Muscle layer of duodenum (tissue), 2 donors: ENCODE results near the gene SLC34A1.
"Not testable (repeated sequence)": the region's sequence is repeated elsewhere in the genome, so short reads cannot be mapped to it uniquely, and the experiment has no call there.

Experiments used
- H3K27ac ChIP-seq: one replicate; pipeline ENCODE4 v1.7.0; 2013; ENCODE audit warnings: mild to moderate bottlenecking, low read length
- H3K27me3 ChIP-seq: one replicate; pipeline ENCODE4 v1.7.0; 2013; ENCODE audit warnings: low read depth, mild to moderate bottlenecking, control low read depth, low read length
- H3K36me3 ChIP-seq, 2 donors: one replicate each; pipeline ENCODE4 v1.7.0; 2013; ENCODE audit warnings: low read length in 2 of 2, control low read depth in 1 of 2, mild to moderate bottlenecking in 1 of 2; ENCODE audit not compliant: insufficient read depth in 2 of 2, control insufficient read depth in 1 of 2
- H3K4me1 ChIP-seq, 2 donors: one replicate each; pipeline ENCODE4 v1.7.0; 2013; ENCODE audit warnings: low read length in 2 of 2, mild to moderate bottlenecking in 2 of 2, control low read depth in 1 of 2, moderate library complexity in 1 of 2; ENCODE audit not compliant: insufficient read depth in 2 of 2, control insufficient read depth in 1 of 2
- H3K4me3 ChIP-seq, 2 donors: one replicate each; pipeline ENCODE4 v1.7.0; 2013; ENCODE audit warnings: low read length in 2 of 2, low read depth in 1 of 2, mild to moderate bottlenecking in 1 of 2
- H3K9me3 ChIP-seq, 2 donors: one replicate each; pipeline ENCODE4 v1.7.0; 2013; ENCODE audit warnings: low read length in 2 of 2, control low read depth in 1 of 2, mild to moderate bottlenecking in 1 of 2; ENCODE audit not compliant: control insufficient read depth in 1 of 2
- donor health status: healthy.

SLC34A1 gene

GRCh38 chr5:177384134-177384533 is at the start of gene SLC34A1:
Gene SLC34A1, plus strand, starts transcription at chr5:177384434. Its CDS starts 1,308 bp downstream, at chr5:177385742.
- Histone ChIP-seq H3K4me3 (no peak within 1 kb of the TSS), H3K36me3 (no peaks in the 10 kb centered on the region), H3K27ac (no peak within 1 kb of the TSS), H3K4me1 (peaks cover 0 to 6% of the 10 kb centered on the region in 2 donors), H3K9me3 (no peaks in the 10 kb centered on the region), H3K27me3 (no peaks in the 10 kb centered on the region)

- Histone ChIP-seq H3K4me1 (no peaks in the 10 kb centered on the region), H3K9me3 (no peaks in the 10 kb centered on the region), H3K27ac (no peak overlapping the region), H3K27me3 (no peaks in the 10 kb centered on the region), H3K4me3 (no peak overlapping the region), H3K36me3 (peaks cover 48 to 91% of the 10 kb centered on the region in 2 donors)
Observed at GRCh38 chr5:177334781-177335700, 49.2 kb upstream of the SLC34A1 start.

- no peaks in the 10 kb centered on the region for H3K9me3 ChIP-seq
- no peaks in the 10 kb centered on the region for H3K4me1 ChIP-seq
- no peak overlapping the region for H3K4me3 ChIP-seq
- H3K36me3 ChIP-seq: peaks cover 42 to 86% of the 10 kb centered on the region in 2 donors
- H3K27me3 ChIP-seq: no peaks in the 10 kb centered on the region
- no peak overlapping the region for H3K27ac ChIP-seq
Observed at GRCh38 chr5:177335701-177336065, 48.6 kb upstream of the SLC34A1 start.

GRCh38 chr5:177336112-177336511 is 48.1 kb upstream of the SLC34A1 start:
- no peak overlapping the region for H3K4me3 ChIP-seq
- H3K4me1 ChIP-seq: no peaks in the 10 kb centered on the region
- H3K27me3 ChIP-seq: no peaks in the 10 kb centered on the region
- H3K27ac ChIP-seq: no peak overlapping the region
- H3K9me3 ChIP-seq: no peaks in the 10 kb centered on the region
- peaks cover 40 to 83% of the 10 kb centered on the region in 2 donors for H3K36me3 ChIP-seq

GRCh38 chr5:177336603-177337494 is 47.4 kb upstream of the SLC34A1 start:
- Histone ChIP-seq H3K27ac (no peak overlapping the region), H3K4me3 (no peak overlapping the region), H3K27me3 (no peaks in the 10 kb centered on the region), H3K36me3 (peaks cover 40 to 81% of the 10 kb centered on the region in 2 donors), H3K4me1 (no peaks in the 10 kb centered on the region), H3K9me3 (no peaks in the 10 kb centered on the region)

GRCh38 chr5:177338251-177339106 is 45.8 kb upstream of the SLC34A1 start:
- Histone ChIP-seq H3K27me3 (no peaks in the 10 kb centered on the region), H3K36me3 (peaks cover 40 to 65% of the 10 kb centered on the region in 2 donors), H3K27ac (no peak overlapping the region), H3K4me3 (no peak overlapping the region), H3K4me1 (no peaks in the 10 kb centered on the region), H3K9me3 (no peaks in the 10 kb centered on the region)

GRCh38 chr5:177339107-177339638 is 45.1 kb upstream of the SLC34A1 start:
- Histone ChIP-seq H3K27me3 (no peaks in the 10 kb centered on the region), H3K4me1 (no peaks in the 10 kb centered on the region), H3K27ac (no peak overlapping the region), H3K36me3 (peaks cover 40 to 58% of the 10 kb centered on the region in 2 donors), H3K4me3 (no peak overlapping the region), H3K9me3 (no peaks in the 10 kb centered on the region)

- H3K4me3 ChIP-seq, H3K9me3 ChIP-seq, H3K4me1 ChIP-seq, H3K27ac ChIP-seq, H3K27me3 ChIP-seq: not testable (repeated sequence)
- peaks cover 18 to 20% of the 10 kb centered on the region in 2 donors for H3K36me3 ChIP-seq
Observed at GRCh38 chr5:177343000-177343399, 41.2 kb upstream of the SLC34A1 start.

GRCh38 chr5:177343777-177344176 is 40.5 kb upstream of the SLC34A1 start:
- Histone ChIP-seq H3K27me3 (no peaks in the 10 kb centered on the region), H3K4me1 (peaks cover 0 to 13% of the 10 kb centered on the region in 2 donors), H3K36me3 (peaks cover 10 to 14% of the 10 kb centered on the region in 2 donors), H3K27ac (no peak overlapping the region), H3K4me3 (no peak overlapping the region), H3K9me3 (no peaks in the 10 kb centered on the region)

GRCh38 chr5:177344891-177345290 is 39.3 kb upstream of the SLC34A1 start:
- Histone ChIP-seq H3K4me3 (no peak overlapping the region), H3K9me3 (no peaks in the 10 kb centered on the region), H3K27me3 (no peaks in the 10 kb centered on the region), H3K4me1 (peaks cover 0 to 24% of the 10 kb centered on the region in 2 donors), H3K27ac (no peak overlapping the region), H3K36me3 (peaks cover 16 to 18% of the 10 kb centered on the region in 2 donors)
